Common myeloid progenitor, CD34-positive (primary cell): ENCODE data around the gene CCDC183.
"Not testable (repeated sequence)": the region's sequence is repeated elsewhere in the genome, so short reads cannot be mapped to it uniquely, and the experiment has no call there.

ENCODE experiments used
- CTCF ChIA-PET: fragments of 350-600 bp; sonication (Branson Sonifier 250); formaldehyde crosslinking; loops from one replicate; lab custom pipeline; 2021; ENCODE audit warnings: antibody characterized with exemption; lab: Charles Lee
- POLR2A ChIA-PET: fragments of 350-600 bp; sonication (Branson Sonifier 250); formaldehyde crosslinking; loops from one replicate; lab custom pipeline; 2021; ENCODE audit warnings: antibody characterized with exemption; lab: Charles Lee
- DNase-seq, 3 donors: peaks; one replicate each; pipeline versions ENCODE4 v3.0.0 to v3.0.0-alpha.2; 2013
- H3K27ac ChIP-seq, 2 experiments: 1 replicate in 1 of 2; 2 replicates in 1 of 2; pipeline ENCODE4 v1.7.0; 2013; ENCODE audit warnings: inconsistent platforms in 2 of 2, low read length in 2 of 2, mild to moderate bottlenecking in 2 of 2, low read depth in 1 of 2, moderate library complexity in 1 of 2; ENCODE audit not compliant: severe bottlenecking in 2 of 2, insufficient read depth in 1 of 2, poor library complexity in 1 of 2
- H3K27me3 ChIP-seq, 5 experiments: replicated peaks in 2 of 5; 1 replicate in 3 of 5; 2 replicates in 2 of 5; pipeline versions ENCODE4 v1.6.1 to v1.7.0; 2013; ENCODE audit warnings: low read length in 4 of 5, mild to moderate bottlenecking in 2 of 5, moderate library complexity in 2 of 5, inconsistent platforms in 1 of 5; ENCODE audit not compliant: insufficient read depth in 5 of 5, control insufficient read depth in 4 of 5
- H3K36me3 ChIP-seq, 4 experiments: 1 replicate in 2 of 4; 2 replicates in 2 of 4; pipeline versions ENCODE4 v1.6.1 to v1.7.0; 2013; ENCODE audit warnings: low read length in 3 of 4, control low read depth in 1 of 4, mild to moderate bottlenecking in 1 of 4; ENCODE audit not compliant: control insufficient read depth in 4 of 4, insufficient read depth in 4 of 4
- H3K4me1 ChIP-seq, 4 experiments: 1 replicate in 3 of 4; 2 replicates in 1 of 4; pipeline versions ENCODE4 v1.6.1 to v1.7.1; 2013; ENCODE audit warnings: low read length in 3 of 4, mild to moderate bottlenecking in 3 of 4, control low read depth in 1 of 4, inconsistent platforms in 1 of 4, moderate library complexity in 1 of 4; ENCODE audit not compliant: control insufficient read depth in 4 of 4, insufficient read depth in 4 of 4; ENCODE audit errors: control extremely low read depth in 1 of 4
- H3K4me3 ChIP-seq, 7 experiments: 1 replicate in 4 of 7; 2 replicates in 3 of 7; pipeline versions ENCODE4 v1.5.1 to v1.7.0; 2013; ENCODE audit warnings: mild to moderate bottlenecking in 7 of 7, low read length in 6 of 7, moderate library complexity in 6 of 7, inconsistent platforms in 2 of 7, low read depth in 2 of 7, control low read depth in 1 of 7; ENCODE audit not compliant: insufficient read depth in 4 of 7, control insufficient read depth in 1 of 7; ENCODE audit errors: extremely low read depth in 1 of 7
- H3K9me3 ChIP-seq, 5 experiments: 1 replicate in 4 of 5; 2 replicates in 1 of 5; pipeline versions ENCODE4 v1.6.1 to v1.7.1; 2013; ENCODE audit warnings: low read length in 4 of 5, mild to moderate bottlenecking in 2 of 5, inconsistent platforms in 1 of 5, low read depth in 1 of 5, moderate library complexity in 1 of 5; ENCODE audit not compliant: control insufficient read depth in 4 of 5, insufficient read depth in 2 of 5; ENCODE audit errors: control extremely low read depth in 1 of 5
- WGBS: methylation state at CpG from one replicate; pipeline ENCODE4 v1.1.5; 2013; ENCODE audit not compliant: insufficient coverage; 5-methylcytosine and 5-hydroxymethylcytosine counted together

Gene CCDC183

GRCh38 chr9:136840877-136841645 lies 44.9 kb downstream of the CCDC183 start:
- Histone ChIP-seq H3K9me3 (no peaks in the 10 kb centered on the region), H3K4me1 (peaks cover 0 to 31% (median 29%) of the 10 kb centered on the region in 4 experiments), H3K27ac (no peak overlapping the region), H3K4me3 (no peak overlapping the region), H3K36me3 (peaks cover 0 to 26% (median 12%) of the 10 kb centered on the region in 4 experiments), H3K27me3 (peaks cover 0 to 26% (median 2%) of the 10 kb centered on the region in 5 experiments)
- DNase-seq, result peak in 2 of 3 donors; percentile 14 to 20
- WGBS, result 82% methylated on average over 12 of the region's 28 CpGs
- POLR2A ChIA-PET, result interaction anchor here (1.0 kb wide), 1 partner anchor 19 kb away, joined by 3 read pairs; no protein-coding TSS in a partner anchor
- CTCF ChIA-PET, result interaction anchor here (1.0 to 2.9 kb wide), 8 partner anchors 22 to 191 kb away, joined by 3 to 22 read pairs (median 4); partner anchors contain the start of genes FUT7 and RABL6

GRCh38 chr9:136841646-136842379 lies 45.7 kb downstream of the CCDC183 start:
- ChIA-PET CTCF (interaction anchor here (0.9 to 2.9 kb wide), 19 partner anchors 9 to 191 kb away, joined by 3 to 22 read pairs (median 5); partner anchors contain the start of genes FUT7 and RABL6), POLR2A (interaction anchor here (1.0 kb wide), 1 partner anchor 19 kb away, joined by 3 read pairs; no protein-coding TSS in a partner anchor)
- Histone ChIP-seq H3K4me1 (peaks cover 0 to 37% (median 35%) of the 10 kb centered on the region in 4 experiments), H3K36me3 (peaks cover 0 to 19% (median 9%) of the 10 kb centered on the region in 4 experiments), H3K27me3 (peaks cover 0 to 34% (median 3%) of the 10 kb centered on the region in 5 experiments), H3K4me3 (peak overlapping the region in 2 of 7 experiments; percentile 46 to 58)
- WGBS, result 64% methylated on average over 9 of the region's 16 CpGs
- H3K9me3 ChIP-seq, DNase-seq, H3K27ac ChIP-seq: not testable (repeated sequence)

GRCh38 chr9:136842380-136842948 lies 46.3 kb downstream of the CCDC183 start, which contains the start of gene AJM1:
TSS of gene AJM1 (plus strand) at chr9:136842478. CDS start at chr9:136844415, 1,937 bp downstream.
- Histone ChIP-seq H3K4me1 (peaks cover 0 to 42% (median 40%) of the 10 kb centered on the region in 4 experiments), H3K36me3 (peaks cover 0 to 19% (median 9%) of the 10 kb centered on the region in 4 experiments), H3K27me3 (peaks cover 0 to 40% (median 6%) of the 10 kb centered on the region in 5 experiments), H3K4me3 (peak within 1 kb of the TSS; percentile 11 to 74 (median 50))
- ChIA-PET POLR2A (interaction anchor here (0.6 kb wide), 1 partner anchor 156 kb away, joined by 3 read pairs; no protein-coding TSS in a partner anchor), CTCF (interaction anchor here (0.8 to 2.9 kb wide), 24 partner anchors 9 to 190 kb away, joined by 3 to 22 read pairs (median 4); partner anchors contain the start of genes FUT7 and RABL6)
- WGBS, result under 1% methylated on average over 11 of the region's 27 CpGs
- DNase-seq, result peak; percentile 73 to 88 (median 84)
- H3K27ac ChIP-seq, H3K9me3 ChIP-seq: not testable (repeated sequence)

- H3K36me3 ChIP-seq, result peaks cover 0 to 19% (median 7%) of the 10 kb centered on the region in 4 experiments
- not testable (repeated sequence) for DNase-seq, H3K27ac ChIP-seq, H3K4me3 ChIP-seq, H3K9me3 ChIP-seq
- CTCF ChIA-PET, result interaction anchor here (0.8 to 2.9 kb wide), 19 partner anchors 10 to 186 kb away, joined by 3 to 22 read pairs (median 4); partner anchors contain the start of gene RABL6
- peaks cover 0 to 50% (median 48%) of the 10 kb centered on the region in 4 experiments for H3K4me1 ChIP-seq
- peaks cover 0 to 49% (median 10%) of the 10 kb centered on the region in 5 experiments for H3K27me3 ChIP-seq
- 24% methylated on average over 14 of the region's 21 CpGs for WGBS
- POLR2A ChIA-PET, result interaction anchor here (0.6 kb wide), 1 partner anchor 156 kb away, joined by 3 read pairs; no protein-coding TSS in a partner anchor
Observed at GRCh38 chr9:136843159-136843800, 47.1 kb downstream of the CCDC183 start.

DNA sequence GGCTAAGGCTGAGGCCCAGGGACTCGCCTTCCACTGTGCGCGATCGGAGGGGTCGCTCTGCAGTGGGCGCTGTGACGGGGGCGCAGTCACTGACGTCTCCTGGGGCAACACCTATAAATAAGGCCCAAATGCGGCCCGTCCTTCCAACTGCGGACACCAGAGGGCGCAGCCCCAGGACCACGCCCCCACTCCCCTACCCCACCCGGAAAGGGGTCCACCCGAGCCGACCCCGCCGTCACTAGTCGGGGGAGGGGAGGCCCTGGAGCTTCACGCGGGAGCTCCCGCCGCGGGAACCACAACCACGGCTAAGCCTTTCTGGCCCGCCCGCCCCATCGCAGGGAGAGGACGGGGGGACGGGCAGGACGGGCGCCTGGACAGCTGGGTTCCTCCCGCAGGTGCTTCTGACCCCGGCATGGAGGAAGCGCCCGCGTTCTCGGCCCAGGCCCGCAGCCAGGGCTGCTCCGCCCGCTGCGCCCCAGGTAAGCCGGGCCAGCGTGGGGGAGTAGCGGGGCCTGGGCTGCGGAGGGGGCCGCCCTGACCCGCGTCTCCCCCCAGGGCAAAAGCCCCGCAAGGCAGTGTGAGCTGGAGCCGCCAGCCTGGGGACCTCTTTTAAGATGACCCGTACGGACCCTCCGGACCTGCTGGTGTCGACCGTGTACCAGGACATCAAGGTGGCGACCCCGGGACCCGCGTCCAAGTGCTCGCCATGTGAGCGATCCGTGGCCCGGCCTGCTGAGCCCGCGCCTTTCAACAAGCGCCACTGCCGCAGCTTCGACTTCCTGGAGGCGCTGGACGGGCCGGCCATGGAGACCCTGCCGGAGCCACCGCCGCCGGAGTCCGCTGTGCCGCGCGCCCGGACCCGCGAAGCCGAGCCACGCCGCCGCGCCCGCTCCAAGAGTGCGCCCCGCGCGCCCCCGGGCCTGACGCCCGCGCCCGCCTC lies 47.9 kb downstream of the CCDC183 start:
- WGBS, result 6% methylated on average over 84 of the region's 99 CpGs
- DNase-seq, result peak; percentile 40 to 57 (median 56)
- POLR2A ChIA-PET, H3K27ac ChIP-seq, H3K9me3 ChIP-seq, H3K4me3 ChIP-seq: not testable (repeated sequence)
- peaks cover 0 to 12% (median 6%) of the 10 kb centered on the region in 4 experiments for H3K36me3 ChIP-seq
- H3K4me1 ChIP-seq, result peaks cover 0 to 56% (median 53%) of the 10 kb centered on the region in 4 experiments
- peaks cover 0 to 50% (median 10%) of the 10 kb centered on the region in 5 experiments for H3K27me3 ChIP-seq
- CTCF ChIA-PET, result interaction anchor here (0.6 to 2.9 kb wide), 9 partner anchors 8 to 191 kb away, joined by 3 to 22 read pairs (median 3); no protein-coding TSS in a partner anchor
